ENCODE measurements around the gene CSTF1. TPM values are rescaled to one million over a fixed set of nuclear protein-coding genes. Genes with fewer than 3 reads are reported as not detected.

CSTF1 gene
- total RNA-seq (ENCODE audit: low replicate concordance), result 43.2 and 48.4 TPM in 2 replicates
- long read RNA-seq, full-length matches to known transcripts, result 67 of 127 reads
- long read RNA-seq, partial matches to known transcripts, result 2 of 127 reads
- long read RNA-seq, other reads (novel, unspliced or antisense), result 58 of 127 reads

GRCh38 chr20:56392132-56392880 is at the start of gene CSTF1, which contains the start of gene AURKA:
TSS of gene CSTF1 (plus strand) at chr20:56392645. CDS start at chr20:56395553, 2,908 bp downstream.
TSS of gene AURKA (minus strand) at chr20:56392215. CDS start at chr20:56388197, 4,018 bp downstream.
- Mint-ChIP-seq H3K4me1 (ENCODE audit: unreplicated experiment) (peaks cover 30% of the 10 kb centered on the region), H3K36me3 (peaks cover 22% of the 10 kb centered on the region), H3K27me3 (no peaks in the 10 kb centered on the region), H3K9me3 (no peaks in the 10 kb centered on the region), H3K27ac (peak within 1 kb of the TSS; percentile 59), H3K4me3 (no peak within 1 kb of the TSS)
- TF ChIP-seq CTCF (conservative IDR thresholded peaks at IDR 0.05), result no peak
- peak; percentile 99 for DNase-seq (ENCODE audit: extremely low spot score, unreplicated experiment)

- H3K27me3 Mint-ChIP-seq, result peaks cover 77% of the 10 kb centered on the region
- H3K9me3 Mint-ChIP-seq, result no peaks in the 10 kb centered on the region
These were observed 49.7 kb upstream of the CSTF1 start for GRCh38 chr20:56342783-56343182.

GRCh38 chr20:56343861-56344381 is 48.5 kb upstream of the CSTF1 start:
- Mint-ChIP-seq H3K4me1 (ENCODE audit: unreplicated experiment) (peaks cover 13% of the 10 kb centered on the region), H3K4me3 (peak overlapping the region; percentile 60), H3K27ac (no peak overlapping the region), H3K27me3 (peaks cover 76% of the 10 kb centered on the region), H3K9me3 (no peaks in the 10 kb centered on the region), H3K36me3 (no peaks in the 10 kb centered on the region)
- TF ChIP-seq CTCF (conservative IDR thresholded peaks at IDR 0.05), result peak; percentile 96
- peak; percentile 81 for DNase-seq (ENCODE audit: extremely low spot score, unreplicated experiment)

More at GRCh38 chr20:56342783-56343182, 49.7 kb upstream of the CSTF1 start:
- no peak overlapping the region for H3K4me3 Mint-ChIP-seq
- no peak for TF ChIP-seq CTCF (conservative IDR thresholded peaks at IDR 0.05)
- no peak for DNase-seq (ENCODE audit: extremely low spot score, unreplicated experiment)
- H3K27ac Mint-ChIP-seq, result no peak overlapping the region
- peaks cover 2% of the 10 kb centered on the region for H3K4me1 Mint-ChIP-seq (ENCODE audit: unreplicated experiment)
- no peaks in the 10 kb centered on the region for H3K36me3 Mint-ChIP-seq

DNA sequence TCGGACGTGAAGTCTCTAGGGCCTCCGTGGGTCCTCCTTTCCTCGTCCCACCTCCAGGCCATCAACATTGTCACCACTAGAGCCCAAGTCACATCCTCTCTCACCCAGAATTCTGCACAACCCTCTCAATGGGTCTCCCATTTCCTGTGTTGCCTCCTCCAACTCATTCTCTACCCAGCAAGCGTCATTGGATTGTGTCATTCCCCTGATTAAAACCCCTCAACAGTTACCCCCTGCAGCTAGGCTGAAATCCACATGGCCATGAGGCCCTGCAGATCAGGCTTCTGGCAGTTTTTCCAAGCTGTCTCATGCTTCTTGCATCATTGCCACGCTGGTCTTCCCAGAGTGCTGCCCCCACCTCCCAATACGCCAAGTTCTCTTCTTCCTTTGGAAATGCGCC is 46.5 kb upstream of the CSTF1 start:
- no peak for DNase-seq (ENCODE audit: extremely low spot score, unreplicated experiment)
- no peak overlapping the region for H3K4me3 Mint-ChIP-seq
- TF ChIP-seq CTCF (conservative IDR thresholded peaks at IDR 0.05), result no peak
- H3K27ac Mint-ChIP-seq, result no peak overlapping the region
- H3K27me3 Mint-ChIP-seq, result peaks cover 57% of the 10 kb centered on the region
- H3K9me3 Mint-ChIP-seq, result no peaks in the 10 kb centered on the region
- H3K36me3 Mint-ChIP-seq, result no peaks in the 10 kb centered on the region
- peaks cover 13% of the 10 kb centered on the region for H3K4me1 Mint-ChIP-seq (ENCODE audit: unreplicated experiment)

GRCh38 chr20:56347628-56348304 is 44.7 kb upstream of the CSTF1 start:
- H3K36me3 Mint-ChIP-seq, result no peaks in the 10 kb centered on the region
- H3K4me3 Mint-ChIP-seq, result peak overlapping the region; percentile 20
- no peaks in the 10 kb centered on the region for H3K9me3 Mint-ChIP-seq
- TF ChIP-seq CTCF (conservative IDR thresholded peaks at IDR 0.05), result no peak
- peaks cover 13% of the 10 kb centered on the region for H3K4me1 Mint-ChIP-seq (ENCODE audit: unreplicated experiment)
- DNase-seq (ENCODE audit: extremely low spot score, unreplicated experiment), result no peak
- H3K27ac Mint-ChIP-seq, result peak overlapping the region; percentile 30
- peaks cover 39% of the 10 kb centered on the region for H3K27me3 Mint-ChIP-seq

Data from type B pancreatic cell (in vitro differentiated cells).